ENCODE results near the gene AVEN.

- TF ChIP-seq HDAC2 (IDR thresholded peaks at IDR 0.05) (no peak), POLR2A (IDR thresholded peaks at IDR 0.05; ENCODE audit: low read length) (no peak), KDM1A (IDR thresholded peaks at IDR 0.05; ENCODE audit: low read depth) (no peak), POLR2AphosphoS2 (conservative IDR thresholded peaks at IDR 0.05; ENCODE audit: low read length) (no peak), CEBPB (IDR thresholded peaks at IDR 0.05) (no peak), NPAS2 (CRISPR knock-in tag; IDR thresholded peaks at IDR 0.05; ENCODE audit: borderline replicate concordance) (no peak), EP300 (IDR thresholded peaks at IDR 0.05) (no peak), USF2 (IDR thresholded peaks at IDR 0.05) (no peak), REST (IDR thresholded peaks at IDR 0.05) (no peak), RAD21 (conservative IDR thresholded peaks at IDR 0.05 in 1 of 2, IDR thresholded peaks at IDR 0.05 in 1 of 2) (no peak), CBX2 (IDR thresholded peaks at IDR 0.05; ENCODE audit: borderline replicate concordance, low read depth) (no peak)
- TF ChIP-seq, protein P1, sequence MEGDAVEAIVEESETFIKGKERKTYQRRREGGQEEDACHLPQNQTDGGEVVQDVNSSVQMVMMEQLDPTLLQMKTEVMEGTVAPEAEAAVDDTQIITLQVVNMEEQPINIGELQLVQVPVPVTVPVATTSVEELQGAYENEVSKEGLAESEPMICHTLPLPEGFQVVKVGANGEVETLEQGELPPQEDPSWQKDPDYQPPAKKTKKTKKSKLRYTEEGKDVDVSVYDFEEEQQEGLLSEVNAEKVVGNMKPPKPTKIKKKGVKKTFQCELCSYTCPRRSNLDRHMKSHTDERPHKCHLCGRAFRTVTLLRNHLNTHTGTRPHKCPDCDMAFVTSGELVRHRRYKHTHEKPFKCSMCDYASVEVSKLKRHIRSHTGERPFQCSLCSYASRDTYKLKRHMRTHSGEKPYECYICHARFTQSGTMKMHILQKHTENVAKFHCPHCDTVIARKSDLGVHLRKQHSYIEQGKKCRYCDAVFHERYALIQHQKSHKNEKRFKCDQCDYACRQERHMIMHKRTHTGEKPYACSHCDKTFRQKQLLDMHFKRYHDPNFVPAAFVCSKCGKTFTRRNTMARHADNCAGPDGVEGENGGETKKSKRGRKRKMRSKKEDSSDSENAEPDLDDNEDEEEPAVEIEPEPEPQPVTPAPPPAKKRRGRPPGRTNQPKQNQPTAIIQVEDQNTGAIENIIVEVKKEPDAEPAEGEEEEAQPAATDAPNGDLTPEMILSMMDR (IDR thresholded peaks at IDR 0.05), result no peak
- TF ChIP-seq, protein P2, sequence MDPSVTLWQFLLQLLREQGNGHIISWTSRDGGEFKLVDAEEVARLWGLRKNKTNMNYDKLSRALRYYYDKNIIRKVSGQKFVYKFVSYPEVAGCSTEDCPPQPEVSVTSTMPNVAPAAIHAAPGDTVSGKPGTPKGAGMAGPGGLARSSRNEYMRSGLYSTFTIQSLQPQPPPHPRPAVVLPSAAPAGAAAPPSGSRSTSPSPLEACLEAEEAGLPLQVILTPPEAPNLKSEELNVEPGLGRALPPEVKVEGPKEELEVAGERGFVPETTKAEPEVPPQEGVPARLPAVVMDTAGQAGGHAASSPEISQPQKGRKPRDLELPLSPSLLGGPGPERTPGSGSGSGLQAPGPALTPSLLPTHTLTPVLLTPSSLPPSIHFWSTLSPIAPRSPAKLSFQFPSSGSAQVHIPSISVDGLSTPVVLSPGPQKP (IDR thresholded peaks at IDR 0.05; ENCODE audit: low read depth, low read length), result no peak
- TF ChIP-seq, protein P3, sequence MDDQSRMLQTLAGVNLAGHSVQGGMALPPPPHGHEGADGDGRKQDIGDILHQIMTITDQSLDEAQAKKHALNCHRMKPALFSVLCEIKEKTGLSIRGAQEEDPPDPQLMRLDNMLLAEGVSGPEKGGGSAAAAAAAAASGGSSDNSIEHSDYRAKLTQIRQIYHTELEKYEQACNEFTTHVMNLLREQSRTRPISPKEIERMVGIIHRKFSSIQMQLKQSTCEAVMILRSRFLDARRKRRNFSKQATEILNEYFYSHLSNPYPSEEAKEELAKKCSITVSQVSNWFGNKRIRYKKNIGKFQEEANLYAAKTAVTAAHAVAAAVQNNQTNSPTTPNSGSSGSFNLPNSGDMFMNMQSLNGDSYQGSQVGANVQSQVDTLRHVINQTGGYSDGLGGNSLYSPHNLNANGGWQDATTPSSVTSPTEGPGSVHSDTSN (IDR thresholded peaks at IDR 0.05), result no peak
These were observed 178.2 kb downstream of the AVEN start for GRCh38 chr15:33860754-33861153.

Data from A549 (cell line).